WTC11 (cell line): ENCODE measurements around the gene EFHD2. TPM values are rescaled to one million over a fixed set of nuclear protein-coding genes. Genes with fewer than 3 reads are reported as not detected.
"Not testable (repeated sequence)": the region's sequence is repeated elsewhere in the genome, so short reads cannot be mapped to it uniquely, and the experiment has no call there.

Source experiments
- ATAC-seq: fragments of 200-7000 bp; cut with Tn5 transposase; 2 replicates; pipeline ENCODE4 v1.10.0; 2021; ENCODE audit warnings: mild to moderate bottlenecking, moderate library complexity
- CTCF ChIA-PET: fragments of 300-600 bp; sonication (Branson Sonifier 250); formaldehyde crosslinking; loops from one replicate; lab custom pipeline; 2021; ENCODE audit warnings: antibody characterized with exemption; lab: Charles Lee
- POLR2A ChIA-PET: fragments of 350-600 bp; sonication (Branson Sonifier 250); formaldehyde crosslinking; loops from one replicate; lab custom pipeline; 2021; ENCODE audit warnings: antibody characterized with exemption; lab: Charles Lee
- DNase-seq: peaks from one replicate; pipeline ENCODE4 v3.0.0; 2021; ENCODE audit warnings: low spot score
- H3K27ac Mint-ChIP-seq: 2 replicates; pipeline ENCODE4 v1.8.0; 2021; ENCODE audit warnings: mixed read lengths
- H3K27me3 Mint-ChIP-seq: 2 replicates; pipeline ENCODE4 v1.8.0; 2021; ENCODE audit warnings: low read depth, mild to moderate bottlenecking, moderate library complexity, mixed read lengths
- H3K36me3 Mint-ChIP-seq: 2 replicates; pipeline ENCODE4 v1.8.0; 2021; ENCODE audit warnings: mixed read lengths
- H3K4me1 Mint-ChIP-seq: 2 replicates; pipeline ENCODE4 v1.8.0; 2022; ENCODE audit warnings: mixed read lengths
- H3K4me3 Mint-ChIP-seq: 2 replicates; pipeline ENCODE4 v1.8.0; 2021; ENCODE audit warnings: mild to moderate bottlenecking, moderate library complexity, mixed read lengths
- H3K9me3 Mint-ChIP-seq: 2 replicates; pipeline ENCODE4 v1.8.0; 2021; ENCODE audit warnings: mixed read lengths
- ATF1 ChIP-seq: sonication (generic); formaldehyde crosslinking; IDR thresholded peaks from 2 replicates; pipeline ENCODE4 v1.8.1; 2023; ENCODE audit warnings: mild to moderate bottlenecking, moderate library complexity, missing genetic modification reagents
- ATF6 ChIP-seq: sonication (generic); formaldehyde crosslinking; IDR thresholded peaks from 2 replicates; pipeline ENCODE4 v1.8.1; 2023; ENCODE audit warnings: mild to moderate bottlenecking, missing genetic modification reagents
- ERG ChIP-seq: fragments of 250-450 bp; sonication (Bioruptor Pico); IDR thresholded peaks from 2 replicates; pipeline ENCODE4 v1.8.0; 2021; ENCODE audit warnings: mild to moderate bottlenecking
- FOXP4 ChIP-seq: sonication (generic); formaldehyde crosslinking; IDR thresholded peaks from 2 replicates; pipeline ENCODE4 v1.8.0; 2022; ENCODE audit warnings: mild to moderate bottlenecking, missing genetic modification reagents
- GRHL2 ChIP-seq: fragments of 250-450 bp; sonication (Bioruptor Pico); IDR thresholded peaks from 2 replicates; pipeline ENCODE4 v1.8.0; 2022; ENCODE audit warnings: mild to moderate bottlenecking, moderate library complexity; ENCODE audit not compliant: insufficient replicate concordance, severe bottlenecking
- GTF2I ChIP-seq: fragments of 250-450 bp; sonication (Bioruptor Pico); conservative IDR thresholded peaks from 2 replicates; pipeline ENCODE4 v1.4.0; 2021; ENCODE audit warnings: mild to moderate bottlenecking
- MXD4 ChIP-seq: fragments of 250-450 bp; sonication (Bioruptor Pico); IDR thresholded peaks from 2 replicates; pipeline ENCODE4 v1.8.0; 2021; ENCODE audit warnings: mild to moderate bottlenecking, moderate library complexity, borderline replicate concordance
- NFYB ChIP-seq: sonication (generic); formaldehyde crosslinking; conservative IDR thresholded peaks from 2 replicates; pipeline ENCODE4 v1.8.0; 2022; ENCODE audit warnings: low read depth, missing genetic modification reagents
- SP1 ChIP-seq: sonication (generic); formaldehyde crosslinking; conservative IDR thresholded peaks from 2 replicates; pipeline ENCODE4 v1.8.1; 2022; ENCODE audit warnings: missing genetic modification reagents
- STAT6 ChIP-seq: sonication (generic); formaldehyde crosslinking; conservative IDR thresholded peaks from 2 replicates; pipeline ENCODE4 v1.8.1; 2023; ENCODE audit warnings: mild to moderate bottlenecking, low read depth, missing genetic modification reagents, moderate library complexity
- TCF7 ChIP-seq: sonication (generic); formaldehyde crosslinking; IDR thresholded peaks from 2 replicates; pipeline ENCODE4 v1.8.0; 2022; ENCODE audit warnings: mild to moderate bottlenecking, low read depth, missing genetic modification reagents, moderate library complexity
- ZBTB43 ChIP-seq: sonication (generic); formaldehyde crosslinking; IDR thresholded peaks from 2 replicates; pipeline ENCODE4 v1.8.1; 2023; ENCODE audit warnings: mild to moderate bottlenecking, missing genetic modification reagents
- ZNF532 ChIP-seq: fragments of 250-450 bp; sonication (Bioruptor Pico); IDR thresholded peaks from 2 replicates; pipeline ENCODE4 v1.9.0; 2021; ENCODE audit warnings: mild to moderate bottlenecking, borderline replicate concordance
- total RNA-seq: library from RNA; stranded (reverse); gene quantifications from 3 replicates; pipeline ENCODE4 v1.2.3, GENCODE V29; 2021

Gene EFHD2
- total RNA-seq, 1 experiment from 2014 or later, result 23.8 TPM

GRCh38 chr1:15388201-15388880, 21.3 kb upstream of the EFHD2 start:
- POLR2A ChIA-PET, result no interaction called here
- no peak for TF ChIP-seq SP1 (CRISPR knock-in tag)
- TF ChIP-seq ZBTB43 (CRISPR knock-in tag), result no peak
- no peak for TF ChIP-seq GTF2I (CRISPR knock-in tag)
- no peak for TF ChIP-seq FOXP4 (CRISPR knock-in tag)
- TF ChIP-seq ZNF532 (CRISPR knock-in tag), result no peak
- TF ChIP-seq ATF1 (CRISPR knock-in tag), result no peak
- TF ChIP-seq ERG (CRISPR knock-in tag), result no peak
- no peak for TF ChIP-seq GRHL2 (CRISPR knock-in tag)
- TF ChIP-seq NFYB (CRISPR knock-in tag), result no peak
- TF ChIP-seq MXD4 (CRISPR knock-in tag), result no peak
- no peak for TF ChIP-seq ATF6
- no peak for TF ChIP-seq TCF7 (CRISPR knock-in tag)
- TF ChIP-seq STAT6 (CRISPR knock-in tag), result no peak
- H3K27ac Mint-ChIP-seq, result 0 out of 2 replicates have a peak overlapping the region, but pooled peaks have one; percentile 60
- no peaks in the 10 kb centered on the region for H3K36me3 Mint-ChIP-seq
- H3K4me3 Mint-ChIP-seq, result peak overlapping the region; percentile 35; the same call in 1 of the 2 replicates
- no peak for DNase-seq
- no peak for ATAC-seq
- H3K27me3 Mint-ChIP-seq, result peaks cover 60% of the 10 kb centered on the region
- peaks cover 51% of the 10 kb centered on the region for H3K4me1 Mint-ChIP-seq
- CTCF ChIA-PET, result interaction anchor here (0.6 kb wide), 1 partner anchor 9 kb away, joined by 3 read pairs; no protein-coding TSS in a partner anchor
- no peaks in the 10 kb centered on the region for H3K9me3 Mint-ChIP-seq

GRCh38 chr1:15389828-15390227, 19.9 kb upstream of the EFHD2 start:
- ATAC-seq, H3K27ac Mint-ChIP-seq, H3K36me3 Mint-ChIP-seq, H3K4me3 Mint-ChIP-seq, DNase-seq, POLR2A ChIA-PET, H3K9me3 Mint-ChIP-seq: not testable (repeated sequence)
- H3K4me1 Mint-ChIP-seq, result peaks cover 40% of the 10 kb centered on the region
- H3K27me3 Mint-ChIP-seq, result peaks cover 54% of the 10 kb centered on the region
- CTCF ChIA-PET, result interaction anchor here (0.7 to 1.9 kb wide), 5 partner anchors 17 to 119 kb away, joined by 3 to 7 read pairs (median 4); no protein-coding TSS in a partner anchor
